Activated T-helper 17 cell treated with anti-CD3 and anti-CD28 coated beads, Interleukin-2, amount 50 U/mL, for 72 hours (primary cell): Measurements from ENCODE around the gene ANG. TPM values are rescaled to one million over a fixed set of nuclear protein-coding genes. Genes with fewer than 3 reads are reported as not detected.
"Not testable (repeated sequence)": the region's sequence is repeated elsewhere in the genome, so short reads cannot be mapped to it uniquely, and the experiment has no call there.

Source experiments
- ATAC-seq: fragments of 150-1000 bp; cut with Tn5 transposase; replicated peaks from 2 replicates; pipeline ENCODE4 v1.10.0; 2021; ENCODE audit warnings: mild to moderate bottlenecking, moderate library complexity
- H3K27ac Mint-ChIP-seq: one replicate; pipeline ENCODE4 v1.8.0; 2022; ENCODE audit warnings: mixed read lengths
- H3K27me3 Mint-ChIP-seq: one replicate; pipeline ENCODE4 v1.8.0; 2022; ENCODE audit warnings: mixed read lengths
- H3K36me3 Mint-ChIP-seq: one replicate; pipeline ENCODE4 v1.8.0; 2022; ENCODE audit warnings: low read depth, mild to moderate bottlenecking, mixed read lengths
- H3K4me1 Mint-ChIP-seq: one replicate; pipeline ENCODE4 v1.8.0; 2022; ENCODE audit warnings: mixed read lengths
- H3K4me3 Mint-ChIP-seq: one replicate; pipeline ENCODE4 v1.8.0; 2022; ENCODE audit warnings: mild to moderate bottlenecking, mixed read lengths
- H3K9me3 Mint-ChIP-seq: one replicate; pipeline ENCODE4 v1.8.0; 2022; ENCODE audit warnings: mixed read lengths
- total RNA-seq, 2 donors: library from RNA; stranded (reverse); gene quantifications; one replicate each; pipeline ENCODE4 v1.2.3, GENCODE V29; 2022

Gene ANG
- total RNA-seq, 2 donors from 2014 or later, result 3.6 to 11.1 TPM

DNA sequence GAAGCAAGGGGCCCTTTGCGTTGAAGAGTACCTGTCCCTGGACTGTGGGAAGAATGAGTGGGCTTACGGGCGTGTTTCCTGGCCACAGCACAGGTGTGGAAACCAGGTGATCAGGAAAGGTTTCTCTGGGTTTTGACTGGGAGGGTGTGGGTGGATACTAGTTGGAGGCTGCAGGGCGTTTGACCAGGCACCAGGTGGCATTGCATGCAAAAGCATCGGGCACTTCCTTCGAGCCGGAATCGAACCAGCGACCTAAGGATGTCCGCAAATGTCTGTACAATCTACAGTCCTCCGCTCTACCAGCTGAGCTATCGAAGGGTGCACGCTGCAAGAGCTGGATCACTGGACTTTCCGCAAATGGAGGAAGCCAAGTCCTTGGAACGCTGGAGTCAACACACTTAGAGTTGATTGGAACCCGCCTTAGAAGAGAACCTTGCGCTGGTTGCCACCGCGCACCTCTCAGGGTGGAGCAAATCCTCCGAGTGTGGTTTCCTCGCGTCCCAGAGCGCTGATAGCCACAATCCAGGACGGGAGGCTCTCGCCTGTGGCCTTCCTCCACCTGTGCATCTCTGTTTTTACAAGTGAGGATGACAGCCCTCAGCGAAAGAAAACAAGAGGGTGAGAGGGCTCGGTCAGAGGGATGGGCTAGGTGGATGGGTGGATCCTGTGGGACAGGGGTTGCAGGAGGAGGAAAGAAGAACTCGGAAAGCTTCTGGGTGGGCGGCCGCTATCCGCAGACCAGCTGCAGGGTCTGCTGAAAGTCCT is 25.4 kb upstream of the ANG start:
- H3K4me3 Mint-ChIP-seq, result peak overlapping the region; percentile 83
- ATAC-seq, result peak; percentile 82
- H3K4me1 Mint-ChIP-seq, result peaks cover 23% of the 10 kb centered on the region
- no peaks in the 10 kb centered on the region for H3K27me3 Mint-ChIP-seq
- H3K36me3 Mint-ChIP-seq, result no peaks in the 10 kb centered on the region
- no peaks in the 10 kb centered on the region for H3K9me3 Mint-ChIP-seq
- peak overlapping the region; percentile 49 for H3K27ac Mint-ChIP-seq

DNA sequence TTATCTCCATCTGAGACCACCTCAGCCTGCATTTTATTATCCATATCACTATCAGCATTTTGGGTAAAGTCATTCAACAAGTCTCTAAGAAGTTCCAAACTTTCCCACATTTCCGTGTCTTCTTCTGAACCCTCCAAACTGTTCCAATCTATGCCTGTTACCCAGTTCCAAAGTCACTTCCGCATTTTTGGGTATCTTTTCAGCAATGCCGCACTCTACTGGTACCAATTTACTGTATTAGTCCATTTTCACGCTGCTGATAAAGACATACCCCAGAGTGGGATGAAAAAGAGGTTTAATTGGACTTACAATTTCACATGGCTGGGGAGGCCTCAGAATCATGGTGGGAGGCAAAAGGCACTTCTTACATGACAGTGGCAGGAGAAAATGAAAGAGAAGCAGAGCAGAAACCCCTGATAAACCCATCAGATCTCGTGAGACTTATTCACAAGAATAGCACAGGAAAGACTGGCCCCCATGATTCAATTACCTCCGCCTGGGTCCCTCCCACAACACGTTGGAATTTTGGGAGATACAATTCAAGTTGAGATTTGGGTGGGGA is 22.1 kb upstream of the ANG start:
- not testable (repeated sequence) for H3K9me3 Mint-ChIP-seq, ATAC-seq
- peaks cover 29% of the 10 kb centered on the region for H3K4me1 Mint-ChIP-seq

DNA sequence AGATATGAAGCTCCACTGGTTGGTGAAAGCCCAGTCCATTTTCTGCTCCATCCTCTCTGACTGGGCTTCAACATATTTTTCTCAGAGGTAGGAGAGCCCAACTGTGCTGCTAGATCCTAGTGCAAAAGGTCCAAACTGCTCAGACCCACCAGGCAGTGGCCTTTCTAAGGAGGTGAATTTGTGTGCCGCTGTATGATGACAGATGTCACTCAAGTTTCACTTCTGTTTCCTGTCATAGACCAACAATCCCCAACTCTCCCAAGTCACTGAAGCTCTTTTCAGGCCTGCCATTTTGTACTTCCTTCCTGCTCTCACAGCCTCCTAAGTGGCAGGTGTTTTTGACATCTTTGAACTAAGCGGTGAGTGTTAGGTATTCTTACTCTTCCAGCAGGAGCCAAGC is 20.6 kb upstream of the ANG start:
- no peaks in the 10 kb centered on the region for H3K9me3 Mint-ChIP-seq
- peak; percentile 90 for ATAC-seq
- H3K4me1 Mint-ChIP-seq, result peaks cover 20% of the 10 kb centered on the region
- no peaks in the 10 kb centered on the region for H3K27me3 Mint-ChIP-seq
- peak overlapping the region; percentile 53 for H3K4me3 Mint-ChIP-seq
- H3K27ac Mint-ChIP-seq, result peak overlapping the region; percentile 76
- no peaks in the 10 kb centered on the region for H3K36me3 Mint-ChIP-seq

More for the DNA sequence above, 22.1 kb upstream of the ANG start:
- H3K4me3 Mint-ChIP-seq, H3K27me3 Mint-ChIP-seq, H3K36me3 Mint-ChIP-seq: not testable (repeated sequence)
- peak overlapping the region; percentile 56 for H3K27ac Mint-ChIP-seq

DNA sequence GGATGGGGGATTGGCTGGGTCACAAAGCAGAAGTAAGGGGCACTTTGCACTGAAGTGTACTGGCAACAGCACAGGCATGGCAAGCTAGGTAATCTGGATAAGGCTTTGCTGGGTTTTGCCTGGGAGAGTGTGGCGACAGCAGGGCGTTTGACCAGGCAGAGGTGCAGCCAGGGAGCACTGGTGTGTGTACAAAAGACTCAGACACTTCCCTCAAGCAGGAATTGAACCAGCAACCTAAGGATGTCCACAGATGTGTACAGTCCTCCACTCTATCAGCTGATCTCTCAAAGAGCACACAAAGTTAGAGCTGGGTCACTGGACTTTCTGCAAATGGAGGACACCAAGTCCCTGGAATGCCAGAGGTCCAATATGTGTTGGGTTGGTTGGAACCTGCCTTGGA is 19.6 kb upstream of the ANG start:
- Mint-ChIP-seq H3K4me3 (no peak overlapping the region), H3K4me1 (peaks cover 15% of the 10 kb centered on the region), H3K36me3 (no peaks in the 10 kb centered on the region), H3K27ac (no peak overlapping the region), H3K27me3 (no peaks in the 10 kb centered on the region), H3K9me3 (no peaks in the 10 kb centered on the region)
- no peak for ATAC-seq

DNA sequence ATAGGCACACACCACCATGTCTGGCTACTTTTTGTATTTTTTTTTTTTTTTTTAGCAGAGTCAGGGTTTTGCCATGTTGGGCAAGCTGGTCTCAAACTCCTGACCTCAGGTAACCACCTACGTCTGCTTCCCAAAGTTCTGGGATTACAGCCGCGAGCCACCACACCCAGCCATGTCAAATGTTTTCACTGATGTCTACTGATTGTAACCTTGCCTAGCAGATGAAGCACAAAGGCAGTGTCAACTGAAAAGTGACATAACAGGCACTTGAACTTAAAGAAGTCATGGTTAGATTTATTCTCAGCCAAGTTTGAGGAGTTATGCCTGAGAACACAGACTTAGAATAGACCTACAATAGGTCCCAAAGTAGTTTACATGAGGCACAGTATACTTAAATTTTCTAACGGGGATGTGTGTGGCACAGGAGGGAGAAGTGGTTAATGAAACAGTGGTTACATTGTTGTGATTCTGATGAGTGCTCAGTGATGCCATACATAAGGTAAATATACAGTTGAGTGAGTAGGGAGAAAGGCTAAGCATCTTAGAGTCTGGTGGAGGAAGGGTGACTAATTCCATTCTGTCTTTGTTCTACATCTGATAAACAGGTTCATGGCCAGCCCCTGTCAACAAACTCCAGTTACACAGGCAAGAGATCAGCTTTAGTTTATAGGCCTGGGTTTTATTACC is 16.8 kb upstream of the ANG start:
- no peaks in the 10 kb centered on the region for H3K36me3 Mint-ChIP-seq
- no peak overlapping the region for H3K4me3 Mint-ChIP-seq
- no peak overlapping the region for H3K27ac Mint-ChIP-seq
- ATAC-seq, result no peak
- no peaks in the 10 kb centered on the region for H3K9me3 Mint-ChIP-seq
- no peaks in the 10 kb centered on the region for H3K27me3 Mint-ChIP-seq
- peaks cover 16% of the 10 kb centered on the region for H3K4me1 Mint-ChIP-seq

DNA sequence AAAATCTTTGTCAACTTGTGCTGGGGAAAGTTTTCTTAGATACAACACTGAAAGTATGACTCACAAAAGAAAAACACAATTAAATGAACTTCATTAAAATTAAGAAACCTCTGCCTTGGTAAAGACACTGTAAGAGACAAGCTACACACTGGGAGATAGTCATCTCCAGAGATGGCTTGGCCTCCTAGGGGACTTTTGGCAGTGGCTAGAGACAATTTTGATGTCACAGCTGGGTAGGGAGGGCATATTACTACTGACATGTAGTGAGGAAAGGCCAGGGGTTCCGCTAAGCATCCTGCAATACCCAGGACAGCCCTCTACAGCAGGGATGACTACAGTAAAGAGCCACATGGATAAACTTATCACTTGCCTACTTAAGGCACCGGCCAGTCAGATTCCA is 12.9 kb upstream of the ANG start:
- no peak overlapping the region for H3K27ac Mint-ChIP-seq

DNA sequence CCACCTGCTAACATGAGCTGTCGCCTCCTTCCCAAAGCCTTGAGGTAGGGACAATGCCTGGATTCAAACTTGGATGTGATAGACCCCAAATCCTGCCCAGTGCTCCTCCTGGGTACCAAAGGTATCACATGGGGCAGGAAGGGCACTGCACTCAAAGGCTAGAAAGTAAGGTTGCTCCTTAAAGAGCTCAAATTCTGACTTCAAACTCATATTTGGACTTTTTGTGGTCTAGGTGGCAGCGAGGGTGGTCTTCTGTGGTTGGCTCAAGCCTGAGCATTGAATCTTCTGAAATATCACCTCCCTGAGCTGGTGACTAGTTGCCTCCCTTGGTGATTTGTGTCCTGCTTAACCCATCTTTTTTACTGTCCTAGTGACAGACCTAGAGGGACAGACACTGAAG is 12.5 kb upstream of the ANG start:
- peaks cover 16% of the 10 kb centered on the region for H3K4me1 Mint-ChIP-seq
- H3K36me3 Mint-ChIP-seq, result no peaks in the 10 kb centered on the region
- H3K27me3 Mint-ChIP-seq, result no peaks in the 10 kb centered on the region
- no peak for ATAC-seq
- no peak overlapping the region for H3K27ac Mint-ChIP-seq
- H3K4me3 Mint-ChIP-seq, result no peak overlapping the region
- no peaks in the 10 kb centered on the region for H3K9me3 Mint-ChIP-seq

More for the DNA sequence above, 12.9 kb upstream of the ANG start:
- H3K9me3 Mint-ChIP-seq, result no peaks in the 10 kb centered on the region
- peaks cover 11% of the 10 kb centered on the region for H3K4me1 Mint-ChIP-seq
- H3K27me3 Mint-ChIP-seq, result no peaks in the 10 kb centered on the region
- no peak overlapping the region for H3K4me3 Mint-ChIP-seq
- H3K36me3 Mint-ChIP-seq, result no peaks in the 10 kb centered on the region
- ATAC-seq, result peak; percentile 93

DNA sequence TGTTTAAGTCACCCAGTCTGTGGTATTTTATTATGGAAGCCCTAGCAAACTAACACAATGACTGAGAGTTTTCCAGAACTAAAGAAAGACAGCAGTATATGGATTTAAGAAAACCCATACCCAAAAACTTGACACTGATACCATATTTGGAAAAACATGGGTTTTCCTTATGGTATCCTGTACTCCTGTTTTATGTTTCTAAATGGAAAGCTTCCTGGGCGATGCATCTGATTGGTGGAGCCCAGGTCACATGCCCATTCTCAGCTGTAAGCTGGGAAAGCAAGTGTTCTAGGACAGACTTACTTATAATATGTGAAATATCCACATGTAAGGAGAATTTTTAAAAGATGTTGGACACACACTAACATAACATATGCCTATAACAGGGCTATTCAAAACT is 8.7 kb upstream of the ANG start:
- Mint-ChIP-seq H3K27me3 (no peaks in the 10 kb centered on the region), H3K27ac (no peak overlapping the region), H3K36me3 (no peaks in the 10 kb centered on the region), H3K4me1 (peaks cover 25% of the 10 kb centered on the region), H3K9me3 (no peaks in the 10 kb centered on the region), H3K4me3 (no peak overlapping the region)
- ATAC-seq, result no peak

DNA sequence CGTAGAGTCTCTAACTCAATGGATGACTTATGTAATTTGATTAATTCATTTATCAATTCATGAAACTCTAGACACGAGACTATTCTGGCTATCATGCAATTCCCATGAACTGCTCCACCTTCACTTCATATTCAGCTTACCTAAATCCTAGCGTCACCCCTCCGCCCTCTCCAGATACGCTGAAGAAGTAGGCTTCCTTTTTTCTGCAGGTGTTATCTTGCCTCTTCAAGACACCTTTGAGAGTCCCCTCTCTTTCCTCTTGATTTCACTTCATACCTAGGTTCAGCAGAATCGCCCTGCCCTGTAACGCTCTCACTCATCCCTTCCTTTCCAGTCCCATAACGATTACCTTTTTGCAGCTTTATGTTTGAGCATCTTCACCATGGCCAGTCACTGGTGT is 8.2 kb upstream of the ANG start:
- Mint-ChIP-seq H3K27ac (no peak overlapping the region), H3K4me3 (no peak overlapping the region), H3K4me1 (peaks cover 25% of the 10 kb centered on the region), H3K36me3 (no peaks in the 10 kb centered on the region), H3K9me3 (no peaks in the 10 kb centered on the region), H3K27me3 (no peaks in the 10 kb centered on the region)
- no peak for ATAC-seq

DNA sequence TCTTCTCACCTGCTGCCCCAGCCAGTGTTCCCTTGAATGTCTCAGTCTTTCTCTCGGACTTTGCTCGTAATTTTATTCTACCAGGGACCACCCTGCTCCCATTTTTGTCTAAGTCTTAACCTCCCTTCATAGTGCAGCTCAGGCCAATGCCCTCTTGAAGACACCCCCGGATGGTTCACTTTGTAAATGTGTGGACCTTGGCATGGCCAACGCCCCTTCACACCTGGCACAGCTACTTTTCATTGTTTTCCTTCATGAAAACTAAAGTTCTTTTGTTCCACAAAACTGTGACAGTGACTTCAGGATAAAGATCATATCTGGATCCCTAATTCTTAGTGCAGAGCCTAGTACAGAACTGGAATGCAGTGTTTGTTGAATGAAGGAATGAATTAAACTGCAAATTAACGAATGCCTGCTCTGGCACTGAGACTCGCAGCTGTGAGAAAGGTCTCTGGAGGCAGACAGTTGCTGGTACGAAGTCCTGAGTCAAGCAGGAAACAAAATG is 7.7 kb upstream of the ANG start:
- no peaks in the 10 kb centered on the region for H3K9me3 Mint-ChIP-seq
- H3K27ac Mint-ChIP-seq, result no peak overlapping the region
- no peaks in the 10 kb centered on the region for H3K36me3 Mint-ChIP-seq
- H3K27me3 Mint-ChIP-seq, result no peaks in the 10 kb centered on the region
- H3K4me1 Mint-ChIP-seq, result peaks cover 25% of the 10 kb centered on the region
- H3K4me3 Mint-ChIP-seq, result no peak overlapping the region
- no peak for ATAC-seq

DNA sequence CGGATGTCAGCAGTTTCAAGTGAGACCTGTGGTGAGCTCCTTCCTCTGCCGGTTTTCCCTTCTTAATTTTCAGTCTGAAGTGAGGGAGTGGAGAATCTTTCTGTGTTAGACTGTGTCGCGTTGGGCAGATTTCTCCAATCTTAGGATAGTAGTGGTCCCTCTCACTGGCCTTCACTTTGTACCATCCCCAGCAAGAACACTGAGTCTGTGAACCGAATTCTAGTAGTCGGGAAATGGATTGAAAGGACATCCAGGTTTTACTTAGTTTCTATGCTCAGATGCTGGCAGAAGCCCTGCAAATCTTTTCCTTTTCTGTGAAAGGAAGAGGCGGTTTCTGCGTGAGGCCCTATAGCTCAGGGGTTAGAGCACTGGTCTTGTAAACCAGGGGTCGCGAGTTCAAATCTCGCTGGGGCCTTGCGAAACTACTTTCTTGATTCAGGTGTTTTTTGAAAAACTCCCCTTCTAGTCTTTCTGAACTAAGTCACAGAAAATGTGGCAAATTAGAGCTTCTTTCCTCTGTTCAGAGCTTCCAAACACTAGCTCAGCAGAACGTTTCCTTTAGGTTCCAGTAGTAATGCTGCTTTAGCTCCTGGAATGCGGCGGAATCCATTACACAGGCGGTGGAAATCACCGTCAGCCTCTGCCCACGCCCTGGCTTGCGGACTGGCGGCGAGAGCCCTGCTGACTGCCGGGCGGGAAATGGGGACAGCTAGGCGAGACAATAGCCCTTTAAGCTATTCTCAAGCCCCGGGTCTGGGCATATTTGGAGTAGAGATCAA is 7.0 kb upstream of the ANG start:
- Mint-ChIP-seq H3K36me3 (no peaks in the 10 kb centered on the region), H3K27ac (no peak overlapping the region), H3K4me1 (peaks cover 26% of the 10 kb centered on the region), H3K27me3 (no peaks in the 10 kb centered on the region), H3K4me3 (no peak overlapping the region), H3K9me3 (no peaks in the 10 kb centered on the region)
- peak; percentile 30 for ATAC-seq

DNA sequence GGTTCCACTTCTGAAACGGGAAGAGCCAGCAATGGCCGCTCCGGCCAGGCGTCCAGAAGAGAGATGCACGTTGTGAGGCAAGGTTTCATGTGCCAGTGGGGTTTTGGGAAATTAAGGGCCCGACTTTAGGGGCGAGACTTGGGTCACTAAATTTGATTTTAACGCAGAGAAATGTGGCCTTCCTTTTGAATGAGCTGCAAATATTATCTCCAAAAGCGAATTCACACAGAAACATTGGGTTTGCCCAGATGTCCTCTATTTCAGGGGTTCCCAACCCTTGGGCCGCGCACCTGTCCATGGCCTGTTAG is 6.5 kb upstream of the ANG start:
- Mint-ChIP-seq H3K36me3 (no peaks in the 10 kb centered on the region), H3K27me3 (no peaks in the 10 kb centered on the region), H3K9me3 (no peaks in the 10 kb centered on the region), H3K4me1 (peaks cover 24% of the 10 kb centered on the region), H3K27ac (no peak overlapping the region), H3K4me3 (no peak overlapping the region)
- ATAC-seq, result no peak

DNA sequence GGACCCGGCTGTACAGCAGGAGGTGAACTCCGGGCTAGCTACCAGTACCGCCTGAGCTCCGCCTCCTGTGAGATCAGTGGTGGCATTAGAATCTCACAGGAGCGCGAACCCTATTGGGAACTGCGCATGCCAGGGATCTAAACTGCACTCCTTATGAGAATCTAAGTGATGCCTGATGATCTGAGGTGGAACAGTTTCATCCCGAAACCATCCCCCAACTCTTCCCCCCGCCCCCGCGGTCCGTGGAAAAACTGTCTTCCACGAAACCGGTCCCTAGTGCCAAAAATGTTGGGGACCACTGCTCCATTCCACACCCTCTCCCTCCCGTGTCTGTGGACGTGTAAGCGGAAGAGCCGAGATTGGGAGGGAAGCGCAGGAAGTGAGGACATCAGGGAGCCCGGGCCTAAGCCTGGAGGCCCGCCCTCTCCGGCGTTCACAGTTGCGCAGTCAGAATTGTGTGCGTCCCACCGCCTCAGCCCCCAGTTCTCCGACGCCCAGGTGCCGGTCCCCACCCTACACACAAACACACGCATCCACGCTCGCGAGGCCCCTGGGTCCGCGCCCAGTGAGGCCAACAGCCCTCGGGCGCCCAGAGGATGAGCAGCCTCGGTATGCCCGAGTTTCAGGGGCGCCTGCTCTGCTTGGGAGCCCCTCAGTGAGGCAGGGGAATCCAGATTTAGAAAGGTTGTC is 6.0 kb upstream of the ANG start:
- peak; percentile 75 for ATAC-seq
- Mint-ChIP-seq H3K27me3 (no peaks in the 10 kb centered on the region), H3K27ac (no peak overlapping the region), H3K9me3 (no peaks in the 10 kb centered on the region), H3K36me3 (no peaks in the 10 kb centered on the region), H3K4me1 (peaks cover 24% of the 10 kb centered on the region), H3K4me3 (no peak overlapping the region)
